HG03469 (cell line): ENCODE measurements around the gene TSEN34.

ENCODE experiments used
- ATAC-seq: cut with Tn5 transposase; IDR thresholded peaks from one replicate; pipeline ENCODE4 v1.9.1; 2021; ENCODE audit warnings: mild to moderate bottlenecking, moderate library complexity, moderate number of reproducible peaks; ENCODE audit not compliant: unreplicated experiment

The TSEN34 gene

DNA sequence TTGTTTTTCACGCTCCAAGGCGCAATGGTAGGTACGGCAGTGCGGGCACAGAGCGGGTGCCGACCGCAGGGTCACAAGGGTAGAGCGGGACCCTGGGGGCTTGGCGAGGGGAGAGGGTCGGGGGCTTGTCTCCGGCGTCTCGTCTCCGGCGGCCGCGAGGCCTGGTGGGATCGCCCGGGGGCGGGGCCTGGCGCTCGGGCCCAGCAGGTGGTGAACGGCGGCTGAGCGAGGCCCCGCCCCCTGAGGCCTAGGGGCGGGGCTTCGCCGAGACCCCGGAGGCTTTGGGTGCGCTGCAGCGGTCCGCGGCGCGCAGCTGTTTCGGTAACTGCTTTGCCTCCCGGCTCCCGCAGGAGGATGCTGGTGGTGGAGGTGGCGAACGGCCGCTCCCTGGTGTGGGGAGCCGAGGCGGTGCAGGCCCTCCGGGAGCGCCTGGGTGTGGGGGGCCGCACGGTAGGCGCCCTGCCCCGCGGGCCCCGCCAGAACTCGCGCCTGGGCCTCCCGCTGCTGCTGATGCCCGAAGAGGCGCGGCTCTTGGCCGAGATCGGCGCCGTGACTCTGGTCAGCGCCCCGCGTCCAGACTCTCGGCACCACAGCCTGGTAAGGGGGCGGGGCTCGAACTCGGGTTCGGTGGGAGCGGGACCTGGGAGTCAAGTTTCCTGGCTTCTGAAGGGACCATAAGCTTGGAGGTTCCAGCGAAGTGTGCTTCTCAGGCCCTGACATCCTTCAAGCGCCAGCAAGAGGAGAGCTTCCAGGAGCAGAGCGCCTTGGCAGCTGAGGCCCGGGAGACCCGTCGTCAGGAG, at the start of gene TSEN34:
TSS of gene TSEN34 (plus strand) at position 298 of the 800 bp plus-strand sequence. CDS start at position 355, 57 bp downstream.
- peak; percentile 24 for ATAC-seq

DNA sequence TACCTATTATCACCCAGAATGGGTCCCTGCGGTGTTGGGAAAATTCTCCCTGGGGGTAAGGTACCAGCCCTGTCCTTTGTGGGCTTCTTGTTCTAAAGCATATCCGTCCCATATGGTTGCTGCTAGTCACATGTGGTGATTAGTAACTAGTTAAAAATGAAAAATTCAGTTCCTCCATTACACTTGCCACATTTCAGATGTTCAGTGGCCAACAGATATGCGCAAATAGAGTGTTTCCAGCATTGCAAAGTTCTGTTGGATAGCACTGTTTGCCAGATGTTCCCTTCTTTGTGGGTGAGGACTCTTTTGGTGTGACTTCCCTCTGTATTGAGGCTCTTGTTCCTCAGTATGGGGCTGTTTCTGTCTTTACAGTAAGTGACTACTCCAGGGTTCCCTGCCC, 49.8 kb upstream of the TSEN34 start:
- no peak for ATAC-seq

- ATAC-seq: no peak
Observed at GRCh38 chr19:54142166-54142780, 48.8 kb upstream of the TSEN34 start.

DNA sequence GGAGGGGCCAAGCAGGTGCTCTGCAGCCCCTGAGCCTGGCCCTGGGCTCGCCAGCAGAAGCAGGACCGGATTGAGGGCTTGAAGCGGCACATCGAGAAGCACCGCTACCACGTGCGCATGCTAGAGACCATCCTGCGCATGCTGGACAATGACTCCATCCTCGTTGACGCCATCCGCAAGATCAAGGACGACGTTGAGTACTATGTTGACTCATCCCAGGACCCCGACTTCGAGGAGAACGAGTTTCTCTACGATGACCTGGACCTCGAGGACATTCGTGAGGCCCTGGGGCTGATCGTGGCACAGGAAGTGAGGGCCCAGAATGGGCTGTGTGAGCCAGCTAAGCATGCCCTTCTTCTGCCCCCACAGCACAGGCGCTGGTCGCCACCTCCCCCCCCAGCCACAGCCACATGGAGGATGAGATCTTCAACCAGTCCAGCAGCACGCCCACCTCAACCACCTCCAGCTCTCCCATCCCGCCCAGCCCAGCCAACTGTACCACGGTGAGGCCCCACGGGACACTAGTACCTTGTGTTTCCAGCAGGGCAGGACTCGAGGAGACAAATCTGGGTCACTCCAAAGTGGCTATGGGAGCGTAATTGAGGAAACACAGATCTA, 45.5 kb upstream of the TSEN34 start:
- no peak for ATAC-seq

- no peak for ATAC-seq
Observed at GRCh38 chr19:54147676-54148075, 43.4 kb upstream of the TSEN34 start.

DNA sequence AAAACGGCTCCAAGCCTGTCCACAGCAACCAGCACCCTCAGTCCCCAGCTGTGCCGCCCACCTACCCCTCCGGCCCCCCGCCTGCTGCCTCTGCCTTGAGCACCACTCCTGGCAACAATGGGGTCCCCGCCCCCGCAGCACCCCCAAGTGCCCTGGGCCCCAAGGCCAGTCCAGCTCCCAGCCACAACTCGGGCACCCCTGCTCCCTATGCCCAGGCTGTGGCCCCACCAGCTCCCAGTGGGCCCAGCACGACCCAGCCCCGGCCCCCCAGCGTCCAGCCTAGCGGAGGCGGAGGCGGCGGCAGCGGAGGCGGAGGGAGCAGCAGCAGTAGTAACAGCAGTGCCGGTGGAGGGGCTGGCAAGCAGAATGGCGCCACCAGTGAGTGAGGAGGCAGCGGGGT, 43.0 kb upstream of the TSEN34 start:
- no peak for ATAC-seq

GRCh38 chr19:54149021-54149812, 41.9 kb upstream of the TSEN34 start:
- ATAC-seq: no peak

GRCh38 chr19:54151362-54152035, 39.6 kb upstream of the TSEN34 start:
- ATAC-seq: no peak

DNA sequence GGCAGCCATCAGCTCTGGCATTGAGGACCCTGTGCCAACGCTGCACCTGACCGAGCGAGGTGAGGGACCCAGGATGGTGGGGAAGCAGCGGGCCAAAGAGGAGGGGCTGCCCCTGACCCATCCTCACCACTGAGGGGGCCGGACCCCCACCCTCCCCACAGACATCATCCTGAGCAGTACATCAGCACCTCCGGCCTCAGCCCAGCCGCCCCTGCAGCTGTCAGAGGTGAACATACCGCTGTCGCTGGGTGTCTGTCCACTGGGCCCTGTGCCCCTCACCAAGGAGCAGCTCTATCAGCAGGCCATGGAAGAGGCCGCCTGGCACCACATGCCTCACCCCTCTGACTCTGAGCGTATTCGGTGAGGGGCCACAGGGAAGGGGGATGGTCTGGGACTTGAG, 38.8 kb upstream of the TSEN34 start:
- ATAC-seq: no peak

DNA sequence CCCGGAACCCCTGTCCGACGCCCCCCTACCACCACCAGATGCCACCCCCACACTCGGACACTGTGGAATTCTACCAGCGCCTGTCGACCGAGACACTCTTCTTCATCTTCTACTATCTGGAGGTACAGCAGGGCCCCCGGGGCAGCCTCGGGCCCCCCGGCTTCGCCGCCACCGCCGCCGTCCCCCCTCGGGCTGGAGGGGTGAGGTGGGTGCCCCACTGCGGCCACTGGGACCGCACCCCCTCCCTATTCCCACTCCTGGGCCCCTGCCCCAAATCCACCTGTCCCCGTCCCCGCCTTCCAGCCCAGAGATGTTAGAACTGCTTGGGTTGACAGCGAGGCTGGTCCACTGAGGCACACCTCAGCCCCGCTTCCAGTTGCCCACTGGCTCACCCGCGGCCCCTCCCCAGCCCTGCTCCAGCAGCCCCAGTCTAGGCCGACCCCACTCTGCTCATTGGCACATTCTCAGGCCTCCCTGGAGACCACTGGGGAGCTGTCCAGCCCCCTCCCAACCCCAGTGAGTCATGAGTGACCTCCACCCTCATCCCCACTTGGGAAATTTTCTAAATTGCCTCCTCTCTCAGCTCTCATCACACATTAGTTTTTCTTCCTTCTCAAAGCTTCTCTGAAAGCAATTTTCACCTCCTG, 38.1 kb upstream of the TSEN34 start:
- ATAC-seq: no peak

GRCh38 chr19:54153731-54154326, 37.3 kb upstream of the TSEN34 start:
- no peak for ATAC-seq

DNA sequence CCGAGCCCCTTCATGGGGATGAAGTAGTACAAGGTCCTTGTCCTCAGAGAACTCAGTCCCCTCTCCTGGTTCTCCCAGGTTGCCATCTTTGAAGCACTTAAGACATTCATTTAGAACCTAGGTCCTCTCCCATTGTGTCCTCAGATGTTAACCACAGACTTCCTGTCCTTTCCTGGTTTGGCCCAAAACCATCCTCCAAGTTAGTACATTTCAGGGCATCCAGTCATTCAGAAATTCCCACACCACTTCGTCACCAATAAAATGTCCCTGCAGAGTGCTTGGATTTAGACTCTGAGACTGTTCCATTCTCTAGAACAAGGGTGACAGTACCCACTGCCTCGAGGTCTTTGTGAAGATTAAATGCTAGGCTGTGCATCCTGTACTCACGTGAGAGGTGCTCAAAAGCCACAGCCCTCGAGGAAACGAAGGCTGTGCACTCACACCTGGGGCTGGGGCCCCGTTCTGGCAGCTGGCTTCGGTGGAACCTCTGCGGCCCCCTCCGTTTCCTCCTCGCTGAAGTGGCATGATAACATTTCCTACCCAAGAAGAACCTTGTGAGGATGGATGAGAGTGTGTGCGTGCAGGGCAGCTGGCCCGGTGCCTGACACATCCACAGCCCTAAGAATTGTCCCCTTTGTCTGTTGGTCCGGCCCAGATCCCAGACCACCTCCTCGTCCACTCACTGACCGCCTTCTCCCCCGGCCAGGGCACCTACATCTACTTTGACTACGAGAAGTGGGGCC, 36.3 kb upstream of the TSEN34 start:
- ATAC-seq: no peak

GRCh38 chr19:54155694-54156093, 35.4 kb upstream of the TSEN34 start:
- no peak for ATAC-seq

DNA sequence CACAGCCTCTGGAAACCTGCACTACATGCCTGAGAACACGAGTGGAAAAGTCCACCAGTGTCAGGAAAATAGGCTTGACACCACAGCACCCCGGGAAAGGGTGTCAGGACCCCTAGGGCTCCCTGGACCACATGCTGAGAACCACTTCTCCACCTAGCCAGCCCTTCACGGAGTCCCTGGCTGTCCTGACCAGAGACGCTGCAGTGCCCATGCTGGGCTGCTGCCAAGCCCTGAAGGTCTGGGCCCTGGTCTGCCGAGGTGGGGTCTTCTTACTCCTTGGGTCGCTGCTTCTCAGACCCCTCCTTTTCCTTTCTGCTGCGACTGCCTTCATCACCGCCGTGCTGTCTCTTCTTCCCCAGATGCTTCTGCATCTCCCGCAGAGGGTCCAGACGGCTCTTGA, 34.6 kb upstream of the TSEN34 start:
- no peak for ATAC-seq

GRCh38 chr19:54156953-54157352, 34.2 kb upstream of the TSEN34 start:
- no peak for ATAC-seq

- no peak for ATAC-seq
Observed at GRCh38 chr19:54158812-54159351, 32.2 kb upstream of the TSEN34 start.

GRCh38 chr19:54159352-54160181, 31.5 kb upstream of the TSEN34 start, which contains the start of gene LENG1:
Gene LENG1 (minus strand): TSS chr19:54159721. CDS start chr19:54159695, 26 bp downstream.
- ATAC-seq: peak; percentile 78
